HG02840 (cell line): ENCODE measurements around the gene SLC25A34.

Source experiments
- ATAC-seq: cut with Tn5 transposase; IDR thresholded peaks from one replicate; pipeline ENCODE4 v1.9.1; 2021; ENCODE audit warnings: mild to moderate bottlenecking, moderate library complexity, moderate number of reproducible peaks; ENCODE audit not compliant: unreplicated experiment, low FRiP score

Gene SLC25A34

GRCh38 chr1:15731735-15732685, 4.0 kb upstream of the SLC25A34 start:
- no peak for ATAC-seq

- no peak for ATAC-seq
Measured at GRCh38 chr1:15732686-15733081, 3.4 kb upstream of the SLC25A34 start.

- ATAC-seq, result no peak
Measured at GRCh38 chr1:15733218-15733725, 2.8 kb upstream of the SLC25A34 start.

GRCh38 chr1:15733726-15734226, 2.3 kb upstream of the SLC25A34 start:
- no peak for ATAC-seq

GRCh38 chr1:15734296-15734695, 1.8 kb upstream of the SLC25A34 start:
- ATAC-seq, result no peak

- ATAC-seq, result no peak
Measured at GRCh38 chr1:15734901-15735300, 1.2 kb upstream of the SLC25A34 start.

GRCh38 chr1:15735304-15736037, 587 bp upstream of the SLC25A34 start:
- no peak for ATAC-seq

- ATAC-seq, result no peak
Measured at GRCh38 chr1:15736892-15737261, 819 bp downstream of the SLC25A34 start.

- ATAC-seq, result no peak
Measured at GRCh38 chr1:15737324-15738319, 1.6 kb downstream of the SLC25A34 start.

- no peak for ATAC-seq
Measured at GRCh38 chr1:15738416-15739113, 2.5 kb downstream of the SLC25A34 start.

GRCh38 chr1:15739259-15739658, 3.2 kb downstream of the SLC25A34 start:
- no peak for ATAC-seq

GRCh38 chr1:15739745-15740144, 3.7 kb downstream of the SLC25A34 start:
- ATAC-seq, result no peak

- no peak for ATAC-seq
Measured at GRCh38 chr1:15740924-15741850, 5.1 kb downstream of the SLC25A34 start.

GRCh38 chr1:15742339-15742801, 6.3 kb downstream of the SLC25A34 start, which contains the start of gene TMEM82:
TSS of gene TMEM82 (plus strand) at chr1:15742499. CDS start at chr1:15742560, 61 bp downstream.
- no peak for ATAC-seq

GRCh38 chr1:15744122-15744679, 8.1 kb downstream of the SLC25A34 start:
- ATAC-seq, result no peak

GRCh38 chr1:15747378-15747777, 11.3 kb downstream of the SLC25A34 start:
- ATAC-seq, result no peak

GRCh38 chr1:15748264-15748663, 12.2 kb downstream of the SLC25A34 start:
- ATAC-seq, result no peak
